K562 (cell line): ENCODE results near the gene WNK2. TPM values are rescaled to one million over a fixed set of nuclear protein-coding genes. Genes with fewer than 3 reads are reported as not detected.

ENCODE experiments used
- ATAC-seq: fragments of 200-7000 bp; cut with Tn5 transposase; 3 replicates; pipeline ENCODE4 v1.9.1; 2020; ENCODE audit warnings: moderate library complexity
- BruUV-seq: library from RNA; stranded (reverse); fragments of 400-500 nt; replicated peaks from 2 replicates; lab custom pipeline; 2021; lab: Mats Ljungman, UMichigan
- CTCF ChIA-PET: fragments of 300-600 bp; formaldehyde crosslinking; extraction: SDS; loops from one replicate; lab custom pipeline; 2021; ENCODE audit warnings: low intra/inter-chr PET ratio; lab: Yijun Ruan, JAX
- POLR2A ChIA-PET: fragments of 300-600, 350-650 bp; sonication (Branson Sonifier 250); formaldehyde crosslinking; extraction: SDS; loops from one replicate; lab custom pipeline; 2021; ENCODE audit warnings: antibody characterized with exemption, inconsistent platforms; lab: Yijun Ruan, JAX
- DNase-seq, 4 experiments: peaks; one replicate each; pipeline versions ENCODE4 v3.0.0 to v3.0.0-alpha.2; 2011 to 2018; ENCODE audit warnings: low spot score in 3 of 4, mixed read lengths in 3 of 4; ENCODE audit errors: extremely low read depth in 1 of 4
- FAIRE-seq: peaks from 2 replicates; lab custom pipeline; 2011; peaks lifted over from hg19 to GRCh38; lab: Jason Lieb, UNC
- H2AFZ ChIP-seq: 2 replicates; pipeline ENCODE4 v1.6.0; 2011; ENCODE audit warnings: low read depth, low read length, control low read depth, inconsistent platforms
- H3K27ac ChIP-seq: fragments of 200-600 bp; 3 replicates; pipeline ENCODE4 v1.8.0; 2011; ENCODE audit warnings: low read depth, mild to moderate bottlenecking, control low read depth, inconsistent platforms, low read length, moderate library complexity, mixed read lengths; ENCODE audit errors: extremely low read depth
- H3K27me3 ChIP-seq, 2 experiments: fragments of 300-600 bp in 1 of 2; 2 replicates in 1 of 2; 3 replicates in 1 of 2; pipeline versions ENCODE4 v1.6.0 to v1.8.0; 2011; ENCODE audit warnings: inconsistent platforms in 2 of 2, low read length in 2 of 2, mild to moderate bottlenecking in 1 of 2, mixed read lengths in 1 of 2, moderate library complexity in 1 of 2; ENCODE audit not compliant: control insufficient read depth in 2 of 2, insufficient read depth in 2 of 2
- H3K36me3 ChIP-seq: fragments of 300-600 bp; 3 replicates; pipeline ENCODE4 v1.8.0; 2011; ENCODE audit warnings: mild to moderate bottlenecking, low read length, inconsistent platforms; ENCODE audit not compliant: control insufficient read depth, insufficient read depth
- H3K4me1 ChIP-seq, 2 experiments: fragments of 200-600 bp in 1 of 2; replicated peaks in 1 of 2; 2 replicates in 1 of 2; 3 replicates in 1 of 2; pipeline versions ENCODE4 v1.5.1 to v1.8.0; 2011; ENCODE audit warnings: inconsistent platforms in 2 of 2, low read length in 2 of 2, mild to moderate bottlenecking in 1 of 2, mixed read lengths in 1 of 2, moderate library complexity in 1 of 2; ENCODE audit not compliant: control insufficient read depth in 2 of 2, insufficient read depth in 2 of 2
- H3K4me2 ChIP-seq: 2 replicates; pipeline ENCODE4 v1.6.1; 2011; ENCODE audit warnings: low read length, control low read depth, inconsistent platforms, mixed read lengths; ENCODE audit not compliant: insufficient read depth
- H3K4me3 ChIP-seq: fragments of 200-600 bp; sonication (generic), shearing (Covaris generic); 2 replicates; pipeline ENCODE4 v1.5.1; 2016; ENCODE audit warnings: control low read depth, inconsistent platforms
- H3K79me2 ChIP-seq: fragments of 200-600 bp; 3 replicates; pipeline ENCODE4 v1.8.0; 2011; ENCODE audit warnings: low read length, inconsistent platforms; ENCODE audit not compliant: control insufficient read depth, insufficient read depth
- H3K9ac ChIP-seq, 2 experiments: 2 replicates each; pipeline versions ENCODE4 v1.6.0 to v1.6.1; 2011; ENCODE audit warnings: low read depth in 2 of 2, low read length in 2 of 2, control low read depth in 1 of 2, inconsistent platforms in 1 of 2, mild to moderate bottlenecking in 1 of 2, mixed read lengths in 1 of 2; ENCODE audit not compliant: insufficient read depth in 1 of 2
- H3K9me1 ChIP-seq: one replicate; pipeline ENCODE4 v1.6.0; 2011; ENCODE audit warnings: inconsistent platforms, mild to moderate bottlenecking, low read length, moderate library complexity; ENCODE audit not compliant: control insufficient read depth, insufficient read depth
- H3K9me3 ChIP-seq: replicated peaks from 2 replicates; pipeline ENCODE4 v1.5.1; 2011; ENCODE audit warnings: low read depth, low read length, inconsistent platforms; ENCODE audit not compliant: control insufficient read depth, insufficient read depth
- H4K20me1 ChIP-seq: replicated peaks from 2 replicates; pipeline ENCODE4 v1.6.1; 2011; ENCODE audit warnings: low read length, inconsistent platforms, mixed read lengths; ENCODE audit not compliant: control insufficient read depth, insufficient read depth
- CBX1 ChIP-seq: sonication (generic); IDR thresholded peaks from 2 replicates; pipeline ENCODE4 v1.6.1; 2016; ENCODE audit warnings: antibody characterized with exemption, low read depth, mild to moderate bottlenecking
- CEBPB ChIP-seq: fragments of 450-650 bp; IDR thresholded peaks from 2 replicates; pipeline ENCODE4 v1.6.1; 2016; ENCODE audit warnings: missing genetic modification characterization, missing compliant biosample characterization
- CXXC5 ChIP-seq: fragments of 250-450 bp; sonication (Bioruptor Pico); IDR thresholded peaks from 2 replicates; pipeline ENCODE4 v1.8.0; 2022; ENCODE audit warnings: inconsistent platforms, mild to moderate bottlenecking, moderate library complexity
- DDX20 ChIP-seq: fragments of 450-650 bp; IDR thresholded peaks from 2 replicates; pipeline ENCODE4 v1.6.1; 2016; ENCODE audit warnings: missing genetic modification characterization, low read depth, mild to moderate bottlenecking, missing compliant biosample characterization, moderate library complexity
- HMG20B ChIP-seq: fragments of 250-450 bp; sonication (Bioruptor Pico); IDR thresholded peaks from 2 replicates; pipeline ENCODE4 v1.5.0; 2021; ENCODE audit warnings: mild to moderate bottlenecking
- MCM5 ChIP-seq: fragments of 450-650 bp; IDR thresholded peaks from 2 replicates; pipeline ENCODE4 v1.6.1; 2016; ENCODE audit warnings: low read depth
- SETDB1 ChIP-seq: IDR thresholded peaks from one replicate; pipeline ENCODE4 v1.6.1; 2012; ENCODE audit warnings: low read length, control low read depth, inconsistent platforms
- TAF9B ChIP-seq: fragments of 450-650 bp; IDR thresholded peaks from 2 replicates; pipeline ENCODE4 v1.6.1; 2018; ENCODE audit warnings: mild to moderate bottlenecking; ENCODE audit not compliant: partially characterized antibody
- ZC3H8 ChIP-seq: fragments of 450-650 bp; IDR thresholded peaks from 2 replicates; pipeline ENCODE4 v1.6.1; 2017
- ZNF134 ChIP-seq: fragments of 250-450 bp; sonication (Bioruptor Pico); conservative IDR thresholded peaks from 2 replicates; pipeline ENCODE4 v1.4.0; 2020
- ZNF146 ChIP-seq: IDR thresholded peaks from one replicate; pipeline ENCODE4 v1.6.1; 2018; ENCODE audit warnings: missing compliant biosample characterization; ENCODE audit not compliant: unreplicated experiment
- ZNF263 ChIP-seq: sonication (generic); formaldehyde crosslinking; IDR thresholded peaks from 2 replicates; pipeline ENCODE4 v1.8.0; 2022; ENCODE audit warnings: mild to moderate bottlenecking, missing genetic modification reagents, borderline replicate concordance
- ZNF316 ChIP-seq: fragments of 450-650 bp; IDR thresholded peaks from 2 replicates; pipeline ENCODE4 v1.6.1; 2016
- WGBS: fragments of 100-300 bp; shearing (Covaris generic); methylation state at CpG from one replicate; pipeline ENCODE4 v1.1.6; 2016; ENCODE audit warnings: low coverage, mixed read lengths; ENCODE audit not compliant: insufficient coverage; ENCODE audit errors: missing lambda C conversion rate; 5-methylcytosine and 5-hydroxymethylcytosine counted together
- in situ Hi-C: fragments of 300-500 bp; cut with MboI; formaldehyde crosslinking; loops from 4 replicates; pipeline ENCODE4 v1.15.0; 2018; ENCODE audit warnings: inconsistent platforms, mixed read lengths
- intact Hi-C: fragments of 100-400 bp; cut with micrococcal nuclease; formaldehyde crosslinking; loops from 2 replicates; pipeline ENCODE4 v1.14.2; 2022
- polyA plus RNA-seq, 8 experiments: library from polyadenylated mRNA; depleted of rRNA in 4 of 8; stranded (reverse) in 5 of 8; unstranded in 3 of 8; fragments of >200 nt; fragmentation: Nextera tagmentation in 2 of 8; fragmentation: Illumina TruSeq in 1 of 8; extraction: Ambion mirVana in 2 of 8; extraction: Trizol in 1 of 8; gene quantifications; 2 replicates each; pipeline versions ENCODE4 v1.2.1 to v1.2.3, GENCODE V29; 2011 to 2014; ENCODE audit warnings: inconsistent platforms in 1 of 8, missing spikeins in 1 of 8
- total RNA-seq, 7 experiments: library from RNA; depleted of rRNA in 6 of 7; stranded (reverse); fragments of >200 nt in 6 of 7; fragmentation: Illumina TruSeq in 2 of 7; extraction: Trizol in 2 of 7; gene quantifications; 2 replicates each; pipeline versions ENCODE4 v1.2.1 to v1.2.3, GENCODE V29; 2011 to 2021; ENCODE audit warnings: low replicate concordance in 1 of 7
- TF ChIP-seq, protein P1 (sequence below): fragments of 450-650 bp; IDR thresholded peaks from 2 replicates; pipeline ENCODE4 v1.7.0; 2016; ENCODE audit warnings: borderline replicate concordance
- TF ChIP-seq, protein P2 (sequence below): fragments of 250-450 bp; sonication (Bioruptor Pico); IDR thresholded peaks from 2 replicates; pipeline ENCODE4 v1.5.0; 2021; ENCODE audit warnings: mild to moderate bottlenecking, borderline replicate concordance
- TF ChIP-seq, protein P3 (sequence below), 2 experiments: fragments of 450-650 bp in 1 of 2; sonication (generic) in 1 of 2; formaldehyde crosslinking; conservative IDR thresholded peaks; 2 replicates each; pipeline versions ENCODE4 v1.4.0 to v1.8.1; 2020 to 2022; ENCODE audit warnings: mild to moderate bottlenecking in 1 of 2, missing genetic modification reagents in 1 of 2

The WNK2 gene
- total and polyA plus RNA-seq, 9 of the 15 experiments (the other 6 are each of a cell fraction or from before 2014, with no cell fraction given): 0.36 to 3.3 (median 0.64) TPM; not detected in 2

DNA sequence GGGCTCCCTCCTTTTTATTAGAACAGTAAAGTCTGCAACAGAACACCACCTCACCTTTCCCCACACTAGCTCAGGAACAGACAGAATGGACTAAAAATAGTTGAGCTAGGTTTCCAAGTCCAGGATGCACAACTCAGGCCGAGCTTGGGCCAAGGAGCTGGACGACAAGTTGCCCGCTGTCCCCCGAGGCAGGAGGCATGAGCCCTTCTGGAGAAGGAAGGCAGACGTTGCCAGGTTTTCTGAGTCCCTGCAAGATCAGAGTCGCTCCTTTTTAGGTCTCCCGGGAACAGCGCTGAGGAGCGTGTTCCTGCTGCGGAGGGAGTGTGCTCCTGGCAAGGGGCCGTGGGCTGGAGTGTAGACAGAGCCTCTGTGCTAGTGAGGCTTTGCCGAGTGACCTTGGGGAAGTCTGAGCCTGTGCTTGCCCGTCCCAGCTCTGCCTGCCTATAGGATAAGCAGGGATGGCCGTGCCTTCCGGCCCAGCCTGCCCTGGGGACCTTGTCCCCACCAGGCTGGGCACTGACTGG is 121.6 kb downstream of the WNK2 start:
- in situ Hi-C loops: loop anchor here (10.0 to 25.0 kb wide), 2 partner anchors 201 to 293 kb away; no protein-coding TSS in a partner anchor

More for the DNA sequence above, 121.6 kb downstream of the WNK2 start:
- Histone ChIP-seq H3K27me3 (peaks cover 31 to 77% of the 10 kb centered on the region in 2 experiments), H2AFZ (no peak overlapping the region), H3K4me1 (peaks cover 0 to 16% of the 10 kb centered on the region in 2 experiments; a peak in 1 of 5 replicates), H3K4me2 (no peak overlapping the region), H3K9me3 (no peaks in the 10 kb centered on the region), H3K9me1 (no peaks in the 10 kb centered on the region), H3K79me2 (no peaks in the 10 kb centered on the region), H3K27ac (no peak overlapping the region), H3K9ac (0 out of 4 replicates have a peak overlapping the region, but pooled peaks of 1 of the 2 experiments have one; percentile 22), H4K20me1 (peaks cover 13% of the 10 kb centered on the region), H3K4me3 (no peak overlapping the region), H3K36me3 (no peaks in the 10 kb centered on the region)
- ChIA-PET POLR2A (interaction anchor here (0.6 kb wide), 2 partner anchors 71 to 929 kb away, joined by 3 to 4 read pairs; no protein-coding TSS in a partner anchor), CTCF (interaction anchor here (0.7 to 2.0 kb wide), 3 partner anchors 146 to 590 kb away, joined by 3 to 12 read pairs (median 11); no protein-coding TSS in a partner anchor)
- TF ChIP-seq DDX20 (tag) (no peak), MCM5 (no peak), SETDB1 (no peak), CBX1 (no peak), ZNF146 (no peak), ZC3H8 (no peak), CEBPB (tag) (no peak), ZNF316 (no peak), CXXC5 (no peak), HMG20B (CRISPR knock-in tag) (no peak), ZNF134 (CRISPR knock-in tag) (no peak), ZNF263 (CRISPR knock-in tag) (no peak), TAF9B (no peak)
- TF ChIP-seq, protein P1, sequence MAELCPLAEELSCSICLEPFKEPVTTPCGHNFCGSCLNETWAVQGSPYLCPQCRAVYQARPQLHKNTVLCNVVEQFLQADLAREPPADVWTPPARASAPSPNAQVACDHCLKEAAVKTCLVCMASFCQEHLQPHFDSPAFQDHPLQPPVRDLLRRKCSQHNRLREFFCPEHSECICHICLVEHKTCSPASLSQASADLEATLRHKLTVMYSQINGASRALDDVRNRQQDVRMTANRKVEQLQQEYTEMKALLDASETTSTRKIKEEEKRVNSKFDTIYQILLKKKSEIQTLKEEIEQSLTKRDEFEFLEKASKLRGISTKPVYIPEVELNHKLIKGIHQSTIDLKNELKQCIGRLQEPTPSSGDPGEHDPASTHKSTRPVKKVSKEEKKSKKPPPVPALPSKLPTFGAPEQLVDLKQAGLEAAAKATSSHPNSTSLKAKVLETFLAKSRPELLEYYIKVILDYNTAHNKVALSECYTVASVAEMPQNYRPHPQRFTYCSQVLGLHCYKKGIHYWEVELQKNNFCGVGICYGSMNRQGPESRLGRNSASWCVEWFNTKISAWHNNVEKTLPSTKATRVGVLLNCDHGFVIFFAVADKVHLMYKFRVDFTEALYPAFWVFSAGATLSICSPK: no peak
- TF ChIP-seq, protein P2, sequence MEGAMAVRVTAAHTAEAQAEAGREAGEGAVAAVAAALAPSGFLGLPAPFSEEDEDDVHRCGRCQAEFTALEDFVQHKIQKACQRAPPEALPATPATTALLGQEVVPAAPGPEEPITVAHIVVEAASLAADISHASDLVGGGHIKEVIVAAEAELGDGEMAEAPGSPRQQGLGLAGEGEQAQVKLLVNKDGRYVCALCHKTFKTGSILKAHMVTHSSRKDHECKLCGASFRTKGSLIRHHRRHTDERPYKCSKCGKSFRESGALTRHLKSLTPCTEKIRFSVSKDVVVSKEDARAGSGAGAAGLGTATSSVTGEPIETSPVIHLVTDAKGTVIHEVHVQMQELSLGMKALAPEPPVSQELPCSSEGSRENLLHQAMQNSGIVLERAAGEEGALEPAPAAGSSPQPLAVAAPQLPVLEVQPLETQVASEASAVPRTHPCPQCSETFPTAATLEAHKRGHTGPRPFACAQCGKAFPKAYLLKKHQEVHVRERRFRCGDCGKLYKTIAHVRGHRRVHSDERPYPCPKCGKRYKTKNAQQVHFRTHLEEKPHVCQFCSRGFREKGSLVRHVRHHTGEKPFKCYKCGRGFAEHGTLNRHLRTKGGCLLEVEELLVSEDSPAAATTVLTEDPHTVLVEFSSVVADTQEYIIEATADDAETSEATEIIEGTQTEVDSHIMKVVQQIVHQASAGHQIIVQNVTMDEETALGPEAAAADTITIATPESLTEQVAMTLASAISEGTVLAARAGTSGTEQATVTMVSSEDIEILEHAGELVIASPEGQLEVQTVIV (CRISPR knock-in tag): no peak
- TF ChIP-seq, protein P3, sequence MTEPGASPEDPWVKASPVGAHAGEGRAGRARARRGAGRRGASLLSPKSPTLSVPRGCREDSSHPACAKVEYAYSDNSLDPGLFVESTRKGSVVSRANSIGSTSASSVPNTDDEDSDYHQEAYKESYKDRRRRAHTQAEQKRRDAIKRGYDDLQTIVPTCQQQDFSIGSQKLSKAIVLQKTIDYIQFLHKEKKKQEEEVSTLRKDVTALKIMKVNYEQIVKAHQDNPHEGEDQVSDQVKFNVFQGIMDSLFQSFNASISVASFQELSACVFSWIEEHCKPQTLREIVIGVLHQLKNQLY (CRISPR knock-in tag; conservative IDR thresholded peaks at IDR 0.05): no peak
- no peak for FAIRE-seq
- intact Hi-C loops: loop anchor here (2.0 to 5.0 kb wide), 2 partner anchors 48 to 303 kb away; no protein-coding TSS in a partner anchor
- BruUV-seq: no TSS peak
- no peak for ATAC-seq
- no peak for DNase-seq
- WGBS: 3% methylated on average over 11 of the region's 15 CpGs
